GM12874 (cell line): ENCODE data around the gene GALC.

Experiments used
- CTCF ChIP-seq: IDR thresholded peaks from 2 replicates; pipeline ENCODE4 v1.5.1; 2011; ENCODE audit warnings: low read depth, mild to moderate bottlenecking, control low read depth, low read length, moderate library complexity; ENCODE audit not compliant: insufficient read depth

The GALC gene

GRCh38 chr14:87896393-87897380 lies 96.3 kb downstream of the GALC start:
- TF ChIP-seq CTCF, result peak; percentile 35; the same call in 1 of the 2 replicates

- no peak for TF ChIP-seq CTCF
These were observed 98.1 kb downstream of the GALC start for GRCh38 chr14:87894920-87895319.

GRCh38 chr14:87892763-87893162 lies 100.2 kb downstream of the GALC start:
- TF ChIP-seq CTCF, result no peak

- TF ChIP-seq CTCF, result peak; percentile 75
These were observed 104.6 kb downstream of the GALC start for GRCh38 chr14:87888136-87888999.

- TF ChIP-seq CTCF, result no peak
These were observed 109.2 kb downstream of the GALC start for GRCh38 chr14:87883750-87884149.
